ENCODE data around the gene SMAD2.

DNA sequence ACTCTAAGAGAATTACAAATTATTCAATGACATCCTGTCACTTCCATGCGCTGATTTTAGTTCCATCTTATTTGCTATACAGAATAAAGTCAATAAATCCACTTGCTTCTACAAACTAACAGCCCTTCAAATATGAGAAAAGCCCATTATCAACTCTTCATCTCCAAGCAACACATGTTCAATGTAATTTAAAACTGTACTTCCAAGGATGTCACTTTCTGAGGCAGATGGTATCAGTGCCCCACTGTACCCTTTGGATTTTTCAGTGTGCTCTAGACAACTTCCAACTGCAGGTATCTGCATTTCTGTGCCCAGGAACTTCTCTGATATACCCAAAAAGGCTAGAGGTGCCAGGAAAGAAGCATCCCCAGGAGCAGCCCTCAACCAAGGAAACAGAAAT is 87.6 kb downstream of the SMAD2 start:
- TF ChIP-seq TAF15 (IDR thresholded peaks at IDR 0.05; ENCODE audit: low read depth, low read length): no peak
- TF ChIP-seq, protein P1, sequence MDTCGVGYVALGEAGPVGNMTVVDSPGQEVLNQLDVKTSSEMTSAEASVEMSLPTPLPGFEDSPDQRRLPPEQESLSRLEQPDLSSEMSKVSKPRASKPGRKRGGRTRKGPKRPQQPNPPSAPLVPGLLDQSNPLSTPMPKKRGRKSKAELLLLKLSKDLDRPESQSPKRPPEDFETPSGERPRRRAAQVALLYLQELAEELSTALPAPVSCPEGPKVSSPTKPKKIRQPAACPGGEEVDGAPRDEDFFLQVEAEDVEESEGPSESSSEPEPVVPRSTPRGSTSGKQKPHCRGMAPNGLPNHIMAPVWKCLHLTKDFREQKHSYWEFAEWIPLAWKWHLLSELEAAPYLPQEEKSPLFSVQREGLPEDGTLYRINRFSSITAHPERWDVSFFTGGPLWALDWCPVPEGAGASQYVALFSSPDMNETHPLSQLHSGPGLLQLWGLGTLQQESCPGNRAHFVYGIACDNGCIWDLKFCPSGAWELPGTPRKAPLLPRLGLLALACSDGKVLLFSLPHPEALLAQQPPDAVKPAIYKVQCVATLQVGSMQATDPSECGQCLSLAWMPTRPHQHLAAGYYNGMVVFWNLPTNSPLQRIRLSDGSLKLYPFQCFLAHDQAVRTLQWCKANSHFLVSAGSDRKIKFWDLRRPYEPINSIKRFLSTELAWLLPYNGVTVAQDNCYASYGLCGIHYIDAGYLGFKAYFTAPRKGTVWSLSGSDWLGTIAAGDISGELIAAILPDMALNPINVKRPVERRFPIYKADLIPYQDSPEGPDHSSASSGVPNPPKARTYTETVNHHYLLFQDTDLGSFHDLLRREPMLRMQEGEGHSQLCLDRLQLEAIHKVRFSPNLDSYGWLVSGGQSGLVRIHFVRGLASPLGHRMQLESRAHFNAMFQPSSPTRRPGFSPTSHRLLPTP (IDR thresholded peaks at IDR 0.05; ENCODE audit: borderline replicate concordance, extremely low read depth, insufficient read length): no peak
- TF ChIP-seq, protein P2, sequence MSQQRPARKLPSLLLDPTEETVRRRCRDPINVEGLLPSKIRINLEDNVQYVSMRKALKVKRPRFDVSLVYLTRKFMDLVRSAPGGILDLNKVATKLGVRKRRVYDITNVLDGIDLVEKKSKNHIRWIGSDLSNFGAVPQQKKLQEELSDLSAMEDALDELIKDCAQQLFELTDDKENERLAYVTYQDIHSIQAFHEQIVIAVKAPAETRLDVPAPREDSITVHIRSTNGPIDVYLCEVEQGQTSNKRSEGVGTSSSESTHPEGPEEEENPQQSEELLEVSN (IDR thresholded peaks at IDR 0.05; ENCODE audit: borderline replicate concordance in 1 of 2, extremely low read depth in 1 of 2, insufficient read depth in 1 of 2, insufficient read length in 1 of 2, low read depth in 1 of 2, low read length in 1 of 2, poor library complexity in 1 of 2, severe bottlenecking in 1 of 2): no peak
